Kidney (tissue), 14 donors: ENCODE measurements around the gene TNFRSF1B. TPM values are rescaled to one million over a fixed set of nuclear protein-coding genes. Genes with fewer than 3 reads are reported as not detected.

Experiments
- DNase-seq, 5 donors: peaks; one replicate each; pipeline ENCODE4 v3.0.0-alpha.2; 2013 to 2020
- FAIRE-seq: peaks from 2 replicates; lab custom pipeline; 2012; peaks lifted over from hg19 to GRCh38; lab: Jason Lieb, UNC
- H3K27ac ChIP-seq, 2 donors: one replicate each; pipeline ENCODE4 v1.7.0; 2013; ENCODE audit warnings: low read depth in 2 of 2, low read length in 2 of 2, inconsistent platforms in 1 of 2
- H3K27me3 ChIP-seq: one replicate; pipeline ENCODE4 v1.7.1; 2013; ENCODE audit warnings: low read length, inconsistent platforms; ENCODE audit not compliant: control insufficient read depth, insufficient read depth
- H3K36me3 ChIP-seq, 3 donors: one replicate each; pipeline versions ENCODE4 v1.7.0 to v1.7.1; 2013; ENCODE audit warnings: low read length in 3 of 3, control low read depth in 1 of 3, inconsistent platforms in 1 of 3; ENCODE audit not compliant: insufficient read depth in 3 of 3, control insufficient read depth in 2 of 3
- H3K4me1 ChIP-seq, 3 donors: one replicate each; pipeline versions ENCODE4 v1.7.0 to v1.7.1; 2013; ENCODE audit warnings: low read length in 3 of 3, inconsistent platforms in 1 of 3, low read depth in 1 of 3; ENCODE audit not compliant: control insufficient read depth in 2 of 3, insufficient read depth in 2 of 3
- H3K4me3 ChIP-seq, 3 donors: one replicate each; pipeline versions ENCODE4 v1.7.0 to v1.8.1; 2013; ENCODE audit warnings: low read length in 3 of 3, control low read depth in 1 of 3, inconsistent platforms in 1 of 3
- H3K9ac ChIP-seq, 3 donors: one replicate each; pipeline versions ENCODE4 v1.7.0 to v1.7.1; 2013; ENCODE audit warnings: low read length in 3 of 3, control low read depth in 1 of 3, inconsistent platforms in 1 of 3
- H3K9me3 ChIP-seq, 3 donors: one replicate each; pipeline versions ENCODE4 v1.7.0 to v1.7.1; 2013; ENCODE audit warnings: low read length in 3 of 3, control low read depth in 1 of 3, inconsistent platforms in 1 of 3; ENCODE audit not compliant: control insufficient read depth in 2 of 3, insufficient read depth in 1 of 3
- intact Hi-C: fragments of 100-400 bp; cut with DNase I; formaldehyde crosslinking; loops from one replicate; pipeline ENCODE4 v1.11.1; 2022
- polyA plus RNA-seq: library from polyadenylated mRNA; stranded (reverse); fragments of 350-450 nt; fragmentation: Illumina TruSeq; extraction: RNeasy Lipid Tissue Mini Kit (QIAGEN cat#74804); gene quantifications from one replicate; pipeline ENCODE4 v1.2.3, GENCODE V29; 2014; ENCODE audit warnings: low read depth, low replicate concordance; ENCODE audit not compliant: insufficient read depth
- total RNA-seq: library from RNA; stranded (reverse); fragmentation: NEBNext Ultra II Directional; extraction: Animal tissue kit (Norgen Biotek cat#: 25700); gene quantifications from one replicate; pipeline ENCODE4 v1.2.1, GENCODE V29; 2021
- TF ChIP-seq, protein P1 (sequence below): IDR thresholded peaks from 3 replicates; pipeline ENCODE4 v1.5.1; 2012; ENCODE audit warnings: mild to moderate bottlenecking, moderate library complexity, borderline replicate concordance; ENCODE audit not compliant: insufficient read depth; ENCODE audit errors: extremely low read depth
- donor health status: control.
- donor health status: control.
- donor health status: control.
- donor health status: control.
- donor health status: control.
- donor health status: DM: yes; HTN: yes; CAD: no.
- donor health status: Normal renal cell carcinoma (clear cell type).

The TNFRSF1B gene
- total and polyA plus RNA-seq, 2 donors from 2014 or later, result 7.7 to 47.1 TPM

DNA sequence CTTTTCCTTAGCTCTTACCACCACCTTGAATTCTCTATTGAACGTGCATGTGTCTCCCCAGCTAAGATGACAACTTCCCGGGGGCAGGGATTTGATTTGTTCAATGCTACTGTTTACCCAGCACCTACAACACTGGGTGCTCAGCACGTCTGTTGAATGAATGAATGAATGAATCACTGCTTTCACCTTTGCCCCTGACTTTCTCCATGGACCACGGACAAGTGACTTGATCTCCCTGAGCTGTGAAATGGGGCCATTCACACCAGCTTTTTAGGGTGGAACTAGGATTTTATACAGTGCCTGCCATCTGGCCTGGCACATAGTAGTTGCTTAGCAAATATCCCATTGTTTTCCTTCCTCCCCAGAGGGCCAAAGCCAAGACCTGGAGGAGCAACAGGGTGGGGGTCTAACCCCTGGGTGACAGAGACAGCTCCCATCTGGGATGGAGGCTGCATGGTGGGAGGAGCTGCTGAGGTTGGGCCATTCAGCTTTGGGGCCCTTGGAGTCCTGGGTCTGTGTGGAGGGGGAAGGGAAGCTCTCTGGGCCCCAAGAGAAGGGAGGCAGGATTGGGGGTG, 15.7 kb downstream of the TNFRSF1B start:
- Histone ChIP-seq H3K27me3 (no peaks in the 10 kb centered on the region), H3K36me3 (no peaks in the 10 kb centered on the region), H3K9ac (no peak overlapping the region), H3K27ac (peak overlapping the region in 1 of 2 donors; percentile 47), H3K9me3 (no peaks in the 10 kb centered on the region), H3K4me3 (no peak overlapping the region), H3K4me1 (peaks cover 0 to 36% (median 0%) of the 10 kb centered on the region in 3 donors)
- TF ChIP-seq, protein P1, sequence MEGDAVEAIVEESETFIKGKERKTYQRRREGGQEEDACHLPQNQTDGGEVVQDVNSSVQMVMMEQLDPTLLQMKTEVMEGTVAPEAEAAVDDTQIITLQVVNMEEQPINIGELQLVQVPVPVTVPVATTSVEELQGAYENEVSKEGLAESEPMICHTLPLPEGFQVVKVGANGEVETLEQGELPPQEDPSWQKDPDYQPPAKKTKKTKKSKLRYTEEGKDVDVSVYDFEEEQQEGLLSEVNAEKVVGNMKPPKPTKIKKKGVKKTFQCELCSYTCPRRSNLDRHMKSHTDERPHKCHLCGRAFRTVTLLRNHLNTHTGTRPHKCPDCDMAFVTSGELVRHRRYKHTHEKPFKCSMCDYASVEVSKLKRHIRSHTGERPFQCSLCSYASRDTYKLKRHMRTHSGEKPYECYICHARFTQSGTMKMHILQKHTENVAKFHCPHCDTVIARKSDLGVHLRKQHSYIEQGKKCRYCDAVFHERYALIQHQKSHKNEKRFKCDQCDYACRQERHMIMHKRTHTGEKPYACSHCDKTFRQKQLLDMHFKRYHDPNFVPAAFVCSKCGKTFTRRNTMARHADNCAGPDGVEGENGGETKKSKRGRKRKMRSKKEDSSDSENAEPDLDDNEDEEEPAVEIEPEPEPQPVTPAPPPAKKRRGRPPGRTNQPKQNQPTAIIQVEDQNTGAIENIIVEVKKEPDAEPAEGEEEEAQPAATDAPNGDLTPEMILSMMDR, result no peak
- no peak for FAIRE-seq
- intact Hi-C loops, result no loop called here
- DNase-seq, result no peak

DNA sequence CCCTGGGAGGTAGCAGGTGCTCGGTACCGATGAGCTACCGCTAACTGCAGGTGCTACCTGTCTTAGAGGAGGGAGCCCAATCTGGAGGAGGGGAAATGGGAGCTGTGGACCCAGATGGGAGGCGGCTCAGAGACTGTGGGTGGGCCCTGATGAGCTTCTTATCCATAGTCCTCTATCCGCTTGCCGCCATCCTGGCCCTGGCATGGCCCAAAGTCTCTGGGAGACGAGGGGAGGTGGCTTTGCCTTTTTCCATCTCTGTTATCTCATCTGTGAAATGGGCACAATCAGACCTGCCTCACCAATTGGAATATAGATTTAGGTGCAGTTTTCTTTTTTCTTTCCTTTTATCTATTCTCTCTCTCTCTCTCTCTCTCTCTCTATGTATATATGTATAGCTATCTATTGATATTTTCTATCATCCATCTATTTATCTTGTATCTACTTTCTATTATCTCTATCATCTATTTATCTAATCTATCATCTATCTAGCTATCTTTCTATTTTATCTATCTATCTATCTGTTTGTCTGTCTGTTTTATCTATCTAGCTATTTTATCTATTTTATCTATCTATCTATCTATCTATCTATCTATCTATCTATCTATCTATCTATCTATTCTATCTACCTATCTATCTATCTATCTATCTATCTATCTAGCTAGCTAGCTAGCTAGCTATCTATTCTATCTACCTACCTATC, 16.5 kb downstream of the TNFRSF1B start:
- no peak for DNase-seq
- no peak overlapping the region for H3K4me3 ChIP-seq
- no peaks in the 10 kb centered on the region for H3K9me3 ChIP-seq
- H3K4me1 ChIP-seq, result peaks cover 0 to 38% (median 0%) of the 10 kb centered on the region in 3 donors
- TF ChIP-seq, protein P1, result no peak
- H3K36me3 ChIP-seq, result no peaks in the 10 kb centered on the region
- no peak overlapping the region for H3K27ac ChIP-seq
- no peaks in the 10 kb centered on the region for H3K27me3 ChIP-seq
- intact Hi-C loops, result no loop called here
- FAIRE-seq, result peak; percentile 46
- no peak overlapping the region for H3K9ac ChIP-seq

DNA sequence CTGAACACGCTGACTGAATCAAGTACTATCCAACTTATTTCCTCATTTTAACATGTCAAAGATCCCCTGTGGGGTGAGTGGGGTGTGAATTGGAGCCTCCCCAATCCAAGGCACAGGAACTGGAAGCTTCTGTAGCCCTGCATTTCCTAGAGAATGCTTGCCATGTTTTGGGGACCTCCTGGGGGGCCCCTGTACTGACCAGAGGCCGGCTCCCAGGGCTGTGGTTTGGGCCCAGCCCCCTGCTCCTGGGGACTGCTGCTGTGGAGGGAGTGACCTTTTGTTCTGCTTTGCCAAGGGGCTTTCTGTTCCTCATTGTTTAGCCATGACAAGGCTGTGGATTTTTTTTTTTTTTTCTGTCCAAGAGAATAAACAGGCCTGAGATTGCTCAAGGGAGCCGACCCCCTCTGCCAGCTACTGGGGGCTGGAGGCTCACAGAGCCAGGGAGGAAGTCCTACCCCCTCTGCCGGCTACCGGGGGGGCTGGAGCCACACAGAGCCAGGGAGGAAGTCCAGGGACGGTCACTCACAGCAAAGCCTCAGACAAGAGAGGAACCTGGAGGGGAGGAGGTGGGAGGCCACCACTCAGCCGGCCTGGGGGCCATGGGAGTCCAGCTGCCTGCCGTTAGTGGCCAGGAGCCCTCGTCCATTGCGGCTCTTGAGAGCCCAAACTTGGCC, 17.4 kb downstream of the TNFRSF1B start:
- peak overlapping the region; percentile 83 to 94 for H3K27ac ChIP-seq
- H3K9ac ChIP-seq, result peak overlapping the region in 1 of 3 donors; percentile 48
- no peak overlapping the region for H3K4me3 ChIP-seq
- FAIRE-seq (no peak), DNase-seq (peak; percentile 59 to 96 (median 76))
- TF ChIP-seq, protein P1, result no peak
- H3K36me3 ChIP-seq, result no peaks in the 10 kb centered on the region
- intact Hi-C loops, result no loop called here
- peaks cover 0 to 33% (median 0%) of the 10 kb centered on the region in 3 donors for H3K4me1 ChIP-seq
- no peaks in the 10 kb centered on the region for H3K27me3 ChIP-seq
- H3K9me3 ChIP-seq, result no peaks in the 10 kb centered on the region
